ENCODE results near the gene MVB12B. TPM values are rescaled to one million over a fixed set of nuclear protein-coding genes. Genes with fewer than 3 reads are reported as not detected.
A peak's percentile ranks its signal among the peaks of the same experiment; 100 is the strongest.

The MVB12B gene
- total and polyA plus RNA-seq, 8 donors = 2.3 to 21.9 (median 6.4) TPM

DNA sequence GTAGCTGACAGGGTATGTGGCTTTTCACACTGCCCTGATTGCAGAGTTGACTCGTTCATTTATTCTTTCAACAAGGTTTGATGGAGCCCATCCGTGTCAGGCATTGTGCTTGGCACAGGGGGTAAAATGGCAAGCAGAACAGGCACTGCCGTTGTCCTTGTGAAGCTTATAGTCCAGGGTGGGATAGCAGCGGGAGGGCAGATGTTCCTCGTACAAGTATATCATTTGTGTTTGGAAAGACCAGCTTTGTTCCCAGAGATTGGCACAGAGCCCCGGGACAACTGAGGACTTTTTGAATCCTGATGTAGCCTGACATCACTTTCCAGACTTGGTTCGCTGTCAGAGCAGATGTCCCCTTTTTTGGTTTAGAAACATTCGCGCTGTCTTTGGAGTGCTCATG lies 50.9 kb downstream of the MVB12B start:
- no peak for TF ChIP-seq CTCF (IDR thresholded peaks at IDR 0.05)
- TF ChIP-seq POLR2A (IDR thresholded peaks at IDR 0.05) = no peak
- no peak for TF ChIP-seq EP300 (IDR thresholded peaks at IDR 0.05)
- TF ChIP-seq POLR2AphosphoS5 (IDR thresholded peaks at IDR 0.05) = no peak
- WGBS, 5 donors = 78 to 91% (median 82%) methylated on average over 9 of the region's 9 CpGs
- Histone ChIP-seq H3K9me3 (no peaks in the 10 kb centered on the region), H3K27me3 (no peaks in the 10 kb centered on the region), H3K27ac (no peak overlapping the region), H3K4me3 (no peak overlapping the region), H3K36me3 (peaks cover 2 to 17% (median 8%) of the 10 kb centered on the region in 4 donors), H3K4me1 (peaks cover 0 to 48% (median 25%) of the 10 kb centered on the region in 4 donors)
- intact Hi-C loops (cut with DNase I; ENCODE audit: low total_unique reads) = no loop called here
- peak in 1 of 2 donors; percentile 53 for DNase-seq

DNA sequence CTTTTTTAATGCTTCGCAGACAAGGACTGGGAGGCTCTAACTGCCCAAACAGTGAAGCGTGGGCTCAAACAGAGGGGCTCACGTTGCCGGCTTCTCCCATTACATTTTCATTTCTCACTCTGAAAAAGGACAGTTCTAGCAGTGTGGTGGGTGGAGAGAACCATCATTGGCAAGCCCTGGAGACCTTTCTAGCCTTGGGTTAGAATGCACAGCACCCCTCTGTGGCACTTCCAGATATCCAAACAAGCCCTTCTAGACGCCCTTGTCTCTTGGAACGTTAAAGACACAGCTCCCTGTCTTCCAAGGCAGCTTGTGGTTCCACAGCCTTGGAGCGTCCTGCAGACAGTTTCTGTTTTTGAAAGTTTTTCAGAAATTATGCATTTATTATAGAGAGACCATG lies 52.1 kb downstream of the MVB12B start:
- Histone ChIP-seq H3K4me3 (no peak overlapping the region), H3K27ac (no peak overlapping the region), H3K36me3 (peaks cover 5 to 22% (median 10%) of the 10 kb centered on the region in 4 donors), H3K4me1 (peaks cover 0 to 38% (median 25%) of the 10 kb centered on the region in 4 donors), H3K9me3 (no peaks in the 10 kb centered on the region), H3K27me3 (no peaks in the 10 kb centered on the region)
- intact Hi-C loops (cut with DNase I; ENCODE audit: low total_unique reads) = no loop called here
- TF ChIP-seq CTCF (IDR thresholded peaks at IDR 0.05) (no peak), POLR2A (IDR thresholded peaks at IDR 0.05) (no peak), EP300 (IDR thresholded peaks at IDR 0.05) (no peak), POLR2AphosphoS5 (IDR thresholded peaks at IDR 0.05) (no peak)
- DNase-seq = no peak
- WGBS, 5 donors = 70 to 88% (median 86%) methylated on average over 7 of the region's 7 CpGs

DNA sequence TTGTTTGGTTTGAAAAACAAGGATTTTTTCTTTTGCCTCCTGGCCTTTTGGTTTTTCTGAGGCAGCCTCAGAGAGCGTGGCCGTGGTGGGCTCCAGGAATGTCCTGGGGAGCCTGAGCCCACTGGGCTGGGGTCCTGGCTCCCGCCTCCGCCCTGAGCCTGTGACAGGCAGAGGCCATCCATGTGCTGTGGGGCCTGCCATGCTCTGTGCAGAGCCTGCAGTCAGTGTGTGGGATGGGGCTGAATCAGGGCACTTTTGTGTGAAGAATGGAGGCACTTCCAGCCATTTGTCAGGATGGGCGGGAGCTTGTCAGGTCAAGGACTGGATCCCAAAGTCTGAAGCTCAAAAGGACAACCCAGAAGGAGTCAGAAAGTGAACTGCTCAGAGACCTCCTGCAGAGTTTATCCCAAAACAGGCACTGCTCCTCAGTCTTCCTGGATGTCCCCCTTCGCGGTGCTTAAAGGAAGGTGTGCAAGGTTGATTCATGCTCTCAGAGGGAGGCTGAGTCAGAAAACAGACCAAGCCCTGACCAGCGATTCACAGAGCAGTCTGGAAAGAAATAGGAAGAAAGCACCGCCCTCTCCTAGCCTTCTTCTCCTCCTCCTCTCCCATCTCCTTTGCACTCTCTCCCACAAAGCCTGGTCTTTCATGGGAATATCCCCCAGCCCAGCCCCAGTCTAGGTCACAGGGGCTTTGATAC lies 53.2 kb downstream of the MVB12B start:
- Histone ChIP-seq H3K4me1 (peaks cover 0 to 32% (median 20%) of the 10 kb centered on the region in 4 donors), H3K36me3 (peaks cover 5 to 24% (median 10%) of the 10 kb centered on the region in 4 donors), H3K27ac (no peak overlapping the region), H3K9me3 (no peaks in the 10 kb centered on the region), H3K27me3 (no peaks in the 10 kb centered on the region), H3K4me3 (no peak overlapping the region)
- DNase-seq = no peak
- 79 to 87% (median 86%) methylated on average over 9 of the region's 9 CpGs for WGBS, 5 donors
- no peak for TF ChIP-seq POLR2A (IDR thresholded peaks at IDR 0.05)
- TF ChIP-seq EP300 (IDR thresholded peaks at IDR 0.05) = no peak
- no peak for TF ChIP-seq POLR2AphosphoS5 (IDR thresholded peaks at IDR 0.05)
- no peak for TF ChIP-seq CTCF (IDR thresholded peaks at IDR 0.05)
- intact Hi-C loops (cut with DNase I; ENCODE audit: low total_unique reads) = no loop called here

DNA sequence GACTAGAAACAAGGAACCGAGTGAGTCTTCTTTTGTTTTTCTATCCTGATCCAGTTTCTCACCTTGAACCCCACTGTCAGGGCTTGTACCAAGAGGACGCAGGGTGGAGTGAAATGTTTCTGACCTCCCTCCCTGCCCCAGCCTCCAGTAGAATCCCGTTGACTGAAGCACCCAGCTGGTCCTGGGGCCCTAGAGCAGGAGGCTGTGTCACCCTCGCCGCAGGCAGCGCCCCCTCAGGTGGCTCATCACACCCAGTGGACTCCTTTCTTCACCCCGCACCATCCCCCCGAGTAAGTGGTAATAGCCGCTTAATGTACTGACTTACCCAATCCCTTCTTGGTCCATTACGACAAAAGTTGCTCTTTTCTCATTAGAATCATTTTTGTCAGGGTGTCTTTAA lies 53.8 kb downstream of the MVB12B start:
- intact Hi-C loops (cut with DNase I; ENCODE audit: low total_unique reads) = no loop called here
- 91 to 95% (median 95%) methylated on average over 10 of the region's 10 CpGs for whole genome bisulfite sequencing, 5 donors
- Histone ChIP-seq H3K9me3 (no peaks in the 10 kb centered on the region), H3K4me3 (no peak overlapping the region), H3K36me3 (peaks cover 5 to 27% (median 11%) of the 10 kb centered on the region in 4 donors), H3K27me3 (no peaks in the 10 kb centered on the region), H3K27ac (no peak overlapping the region), H3K4me1 (peaks cover 0 to 26% (median 16%) of the 10 kb centered on the region in 4 donors)
- DNase-seq = no peak
- no peak for TF ChIP-seq POLR2AphosphoS5 (IDR thresholded peaks at IDR 0.05)
- no peak for TF ChIP-seq EP300 (IDR thresholded peaks at IDR 0.05)
- TF ChIP-seq CTCF (IDR thresholded peaks at IDR 0.05) = no peak
- no peak for TF ChIP-seq POLR2A (IDR thresholded peaks at IDR 0.05)
